IPS-18c (cell line): ENCODE results near the gene CNTNAP2.
"Not testable (repeated sequence)": the region's sequence is repeated elsewhere in the genome, so short reads cannot be mapped to it uniquely, and the experiment has no call there.

Experiments used
- H3K4me3 ChIP-seq: 2 replicates; pipeline ENCODE4 v1.7.0; 2013; ENCODE audit warnings: low read depth, mild to moderate bottlenecking, low read length, moderate library complexity; ENCODE audit not compliant: insufficient read depth
- H3K9me3 ChIP-seq: one replicate; pipeline ENCODE4 v1.6.1; 2013; ENCODE audit warnings: mild to moderate bottlenecking, low read length, moderate library complexity; ENCODE audit not compliant: control insufficient read depth, insufficient read depth

CNTNAP2 gene

DNA sequence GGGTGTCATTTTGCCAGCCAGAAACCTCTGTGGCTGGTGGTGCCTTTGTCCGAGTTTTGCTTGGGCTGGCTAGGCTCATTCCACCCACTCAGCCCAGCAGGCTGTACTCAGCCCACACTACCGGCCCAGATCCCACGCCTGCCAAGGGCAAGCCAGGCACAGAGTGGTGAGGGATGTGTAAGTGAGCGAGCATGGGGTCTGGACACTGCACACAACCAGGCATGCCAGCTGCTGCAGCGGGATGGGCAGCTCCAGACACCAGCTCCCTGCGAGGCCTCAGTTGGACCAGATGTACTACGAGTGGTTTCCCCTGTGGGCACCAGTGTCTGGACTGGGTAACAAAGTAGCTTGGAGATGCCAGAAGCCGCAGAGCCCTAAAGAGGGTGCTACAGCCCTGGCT, 2339.8 kb downstream of the CNTNAP2 start:
- Histone ChIP-seq H3K4me3 (no peak overlapping the region), H3K9me3 (peaks cover 2% of the 10 kb centered on the region)

DNA sequence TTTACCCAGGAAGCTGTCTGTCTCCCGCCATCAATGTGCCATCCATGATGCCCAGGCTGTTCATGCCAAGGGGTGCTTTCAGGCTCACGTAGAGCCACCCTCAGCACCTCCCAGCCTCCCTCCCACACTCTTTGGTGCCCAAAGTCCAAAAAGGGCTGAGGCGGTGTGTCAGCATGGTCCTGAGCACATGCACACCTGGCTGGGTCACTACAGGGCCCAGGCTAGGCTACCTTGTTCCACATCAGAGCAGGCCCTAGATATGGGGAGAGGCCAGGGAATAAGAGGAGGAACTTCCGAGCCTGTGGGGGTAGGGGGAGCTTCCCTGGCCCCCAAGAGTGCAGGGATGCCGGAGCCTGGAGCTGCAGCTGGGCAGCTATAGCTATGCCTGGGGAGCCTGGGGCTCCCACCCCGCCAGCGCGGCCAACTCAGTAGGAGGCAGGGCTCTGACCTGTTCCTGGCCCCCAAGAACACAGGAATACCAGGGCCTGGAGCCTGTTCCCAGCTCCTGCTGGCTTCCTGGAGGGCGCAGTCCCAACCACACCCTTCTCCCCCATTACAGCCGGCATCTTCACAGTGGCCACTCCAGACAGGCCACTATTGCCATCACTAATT, 2340.8 kb downstream of the CNTNAP2 start:
- peaks cover 2% of the 10 kb centered on the region for H3K9me3 ChIP-seq

DNA sequence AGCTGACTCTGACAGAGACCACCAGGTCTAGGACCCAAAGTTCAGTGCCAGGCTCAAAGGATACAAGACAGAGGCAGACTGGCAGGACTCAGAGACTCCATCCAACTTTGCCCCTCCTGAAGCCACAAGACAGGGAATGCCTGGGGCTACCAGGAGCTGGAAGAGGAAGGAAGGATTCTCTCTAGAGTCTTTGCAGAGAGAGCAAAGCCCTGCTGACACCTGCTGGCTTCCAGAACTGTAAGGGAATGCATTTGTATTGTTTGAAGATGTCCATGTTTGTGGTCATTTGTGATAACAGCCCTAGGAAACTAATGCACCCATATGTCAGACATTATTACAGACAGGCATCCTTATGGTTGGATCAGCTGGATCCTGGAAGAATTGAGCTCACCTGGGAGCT, 2341.7 kb downstream of the CNTNAP2 start:
- Histone ChIP-seq H3K4me3 (no peak overlapping the region), H3K9me3 (peaks cover 2% of the 10 kb centered on the region)

More for the DNA sequence above, 2340.8 kb downstream of the CNTNAP2 start:
- H3K4me3 ChIP-seq = no peak overlapping the region

DNA sequence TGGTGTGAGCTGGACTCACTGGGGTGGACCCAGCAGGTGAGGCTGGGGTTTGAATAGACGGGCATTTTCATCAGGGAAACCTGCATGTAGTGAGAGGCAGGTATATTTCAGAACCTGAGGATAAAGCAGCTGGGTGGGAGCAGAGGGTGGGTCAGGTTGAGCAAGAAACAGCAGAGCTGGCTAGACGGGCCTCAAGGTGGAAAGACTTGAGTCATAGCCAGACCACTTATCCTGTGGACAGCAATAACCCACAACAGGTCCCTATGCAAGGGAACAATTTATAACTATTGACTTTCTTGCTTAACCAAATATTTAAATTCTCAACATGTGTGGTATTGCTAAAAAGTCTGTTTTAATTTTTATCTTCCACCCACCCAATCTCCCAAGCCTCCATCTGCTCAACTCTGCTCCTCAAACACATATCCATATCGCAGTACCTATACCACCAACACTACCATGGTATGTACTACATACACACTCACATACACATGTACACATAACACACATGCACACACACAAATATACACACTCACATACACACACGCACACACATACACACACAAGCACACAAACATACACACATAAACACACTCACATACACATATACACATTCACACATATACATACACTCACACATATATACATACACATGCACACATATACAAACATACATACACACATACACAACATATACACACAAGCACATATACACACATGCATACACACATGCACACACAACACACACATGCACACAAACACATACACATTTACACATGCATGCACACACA, 2345.0 kb downstream of the CNTNAP2 start:
- H3K9me3 ChIP-seq = peaks cover 2% of the 10 kb centered on the region
- H3K4me3 ChIP-seq = no peak overlapping the region

DNA sequence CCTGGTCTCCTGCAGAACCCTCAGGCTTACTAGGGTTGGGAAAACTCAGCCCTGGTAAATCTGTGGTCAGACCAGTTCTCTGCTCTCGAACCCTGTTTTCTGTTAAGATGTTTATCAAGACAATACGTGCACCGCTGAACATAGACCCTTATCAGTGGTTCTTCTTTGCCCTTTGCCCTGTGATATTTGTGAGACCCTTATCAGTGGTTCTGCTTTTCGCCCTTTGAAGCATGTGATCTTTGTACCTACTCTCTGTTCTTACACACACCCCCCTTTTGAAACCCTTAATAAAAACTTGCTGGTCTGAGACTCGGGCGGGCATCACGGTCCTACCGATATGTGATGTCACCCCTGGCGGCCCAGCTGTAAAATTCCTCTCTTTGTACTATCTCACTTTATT, 2346.2 kb downstream of the CNTNAP2 start:
- not testable (repeated sequence) for H3K4me3 ChIP-seq, H3K9me3 ChIP-seq

DNA sequence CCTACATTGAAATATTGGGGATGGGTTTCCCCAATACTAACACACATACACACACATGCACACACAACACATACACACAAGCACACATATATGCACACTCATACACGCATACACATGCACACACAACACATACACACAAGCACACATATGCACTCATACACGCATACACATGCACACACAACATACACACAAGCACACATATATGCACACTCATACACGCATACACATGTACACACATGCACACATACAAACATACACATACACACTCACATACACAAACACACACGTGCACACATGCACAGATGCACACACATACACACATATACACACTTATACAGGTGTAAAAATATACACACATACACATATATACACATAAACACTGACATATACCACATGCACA, 2346.6 kb downstream of the CNTNAP2 start:
- Histone ChIP-seq H3K4me3 (no peak overlapping the region), H3K9me3 (no peaks in the 10 kb centered on the region)

DNA sequence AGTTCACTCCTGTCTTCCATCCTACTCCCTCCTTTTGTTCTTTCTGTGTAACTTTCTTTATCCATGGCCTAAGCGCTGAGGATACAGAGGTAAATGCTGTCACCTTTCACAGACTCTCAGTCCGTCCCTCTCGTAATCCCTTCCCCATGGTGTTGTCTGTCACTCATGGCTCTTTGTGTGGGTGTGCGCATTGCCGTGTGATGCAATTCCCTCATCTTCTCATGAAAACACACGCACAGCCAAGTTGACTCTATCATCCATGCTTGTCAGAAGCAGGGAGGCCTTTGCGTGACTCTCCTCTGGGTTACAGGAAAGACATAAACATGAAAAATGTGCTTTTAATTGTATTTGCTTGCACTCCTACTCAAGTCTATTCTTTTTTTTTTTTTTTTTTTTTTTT, 2348.3 kb downstream of the CNTNAP2 start:
- Histone ChIP-seq H3K9me3 (no peaks in the 10 kb centered on the region), H3K4me3 (no peak overlapping the region)

DNA sequence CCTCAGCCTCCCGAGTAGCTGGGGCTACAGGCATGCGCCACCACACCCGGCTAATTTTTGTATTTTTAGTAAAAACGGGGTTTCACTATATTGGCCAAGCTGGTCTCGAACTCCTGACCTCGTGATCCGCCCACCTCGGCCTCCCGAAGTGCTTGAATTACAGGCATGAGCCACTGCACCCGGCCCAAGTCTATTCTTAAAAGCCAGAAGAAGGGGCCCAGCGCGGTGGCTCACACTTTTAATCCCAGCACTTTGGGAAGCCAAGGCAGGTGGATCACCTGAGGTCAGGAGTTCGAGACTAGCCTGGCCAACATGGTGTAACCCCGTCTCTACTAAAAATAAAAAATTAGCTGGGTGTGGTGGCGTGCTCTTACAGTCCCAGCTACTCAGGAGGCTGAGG, 2348.8 kb downstream of the CNTNAP2 start:
- H3K9me3 ChIP-seq, H3K4me3 ChIP-seq: not testable (repeated sequence)

DNA sequence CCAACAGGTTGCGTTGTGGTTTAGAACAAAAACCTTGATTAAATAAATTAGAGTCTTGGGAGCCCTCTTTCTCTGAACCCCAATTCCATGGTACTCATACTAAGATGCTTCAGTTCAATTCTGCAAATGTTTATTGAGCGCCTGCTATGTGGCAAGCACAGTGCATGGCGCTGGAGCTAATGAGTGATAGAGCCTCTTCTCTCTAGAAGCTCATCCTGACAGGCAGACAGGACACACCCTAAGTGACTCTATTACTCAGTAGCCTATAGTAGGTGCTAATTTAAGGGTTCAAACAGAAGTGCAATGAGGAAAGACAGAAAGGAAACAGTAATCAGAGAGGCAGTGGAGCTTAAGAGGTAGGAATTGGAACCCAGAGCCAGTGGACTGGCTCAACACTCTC, 2349.5 kb downstream of the CNTNAP2 start:
- Histone ChIP-seq H3K9me3 (no peaks in the 10 kb centered on the region), H3K4me3 (no peak overlapping the region)

DNA sequence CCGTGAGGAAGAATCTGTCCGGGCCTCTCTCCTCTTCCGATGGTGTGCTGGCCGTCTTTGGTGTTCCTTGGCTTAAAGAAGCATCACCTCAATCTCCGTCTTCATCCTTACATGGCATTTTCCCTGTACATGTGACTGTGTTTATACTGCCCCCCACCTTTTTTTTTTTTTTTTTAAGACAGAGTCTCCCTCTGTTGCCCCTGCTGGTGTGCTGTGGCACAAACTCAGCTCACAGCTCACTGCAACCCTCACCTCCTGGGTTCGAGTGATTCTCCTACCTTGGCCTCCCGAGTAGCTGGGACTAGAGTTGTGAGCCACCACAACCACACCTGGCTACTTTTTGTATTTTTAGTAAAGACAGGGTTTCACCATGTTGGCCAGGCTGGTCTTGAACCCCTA, 2352.1 kb downstream of the CNTNAP2 start:
- no peaks in the 10 kb centered on the region for H3K9me3 ChIP-seq
- H3K4me3 ChIP-seq = no peak overlapping the region
